IMR-90 (cell line): ENCODE measurements around the gene NDUFAF8. TPM values are rescaled to one million over a fixed set of nuclear protein-coding genes. Genes with fewer than 3 reads are reported as not detected.

Experiments used
- ATAC-seq: fragments of 200-7000 bp; cut with Tn5 transposase; 2 replicates; pipeline ENCODE4 v1.9.1; 2020; ENCODE audit warnings: low read depth, mild to moderate bottlenecking, moderate library complexity
- BruUV-seq: library from RNA; stranded (reverse); fragments of 400-500 nt; replicated peaks from 2 replicates; lab custom pipeline; 2021; lab: Mats Ljungman, UMichigan
- CTCF ChIA-PET: fragments of 300-600 bp; formaldehyde crosslinking; extraction: SDS; loops from one replicate; lab custom pipeline; 2021; ENCODE audit warnings: antibody characterized with exemption; lab: Yijun Ruan, JAX
- POLR2A ChIA-PET: fragments of 300-600 bp; sonication (Branson Sonifier 250); formaldehyde crosslinking; loops from one replicate; lab custom pipeline; 2022; ENCODE audit warnings: antibody characterized with exemption; ENCODE audit not compliant: unreplicated experiment; lab: Charles Lee
- DNase-seq: peaks from one replicate; pipeline ENCODE4 v3.0.0; 2013
- H2AFZ ChIP-seq: replicated peaks from 2 replicates; pipeline ENCODE3; 2013; ENCODE audit warnings: low read length, mild to moderate bottlenecking; ENCODE audit not compliant: poor library complexity
- H2AK5ac ChIP-seq: 2 replicates; pipeline ENCODE4 v1.6.1; 2013; ENCODE audit warnings: low read depth, low read length, inconsistent platforms
- H2AK9ac ChIP-seq: replicated peaks from 2 replicates; pipeline ENCODE3; 2013; ENCODE audit warnings: mild to moderate bottlenecking, low read depth, low read length, moderate library complexity; ENCODE audit not compliant: poor library complexity
- H2BK120ac ChIP-seq: 2 replicates; pipeline ENCODE4 v1.6.1; 2013; ENCODE audit warnings: low read depth, low read length, inconsistent platforms
- H2BK15ac ChIP-seq: 3 replicates; pipeline ENCODE4 v1.6.1; 2013; ENCODE audit warnings: low read depth, low read length, inconsistent platforms
- H2BK20ac ChIP-seq: 2 replicates; pipeline ENCODE4 v1.6.1; 2013; ENCODE audit warnings: low read depth, mild to moderate bottlenecking, inconsistent platforms, low read length, moderate library complexity
- H2BK5ac ChIP-seq: 2 replicates; pipeline ENCODE4 v1.6.1; 2013; ENCODE audit warnings: mild to moderate bottlenecking, low read depth, low read length, inconsistent platforms; ENCODE audit not compliant: poor library complexity, severe bottlenecking
- H3K14ac ChIP-seq: replicated peaks from 2 replicates; pipeline ENCODE4 v1.6.1; 2013; ENCODE audit warnings: low read depth, low read length, inconsistent platforms
- H3K18ac ChIP-seq: 2 replicates; pipeline ENCODE4 v1.6.1; 2013; ENCODE audit warnings: low read depth, low read length, control low read depth
- H3K23ac ChIP-seq: 2 replicates; pipeline ENCODE4 v1.6.1; 2013; ENCODE audit warnings: low read depth, low read length, inconsistent platforms
- H3K27ac ChIP-seq: 2 replicates; pipeline ENCODE4 v1.5.1; 2013; ENCODE audit warnings: mild to moderate bottlenecking, control low read depth, low read length; ENCODE audit not compliant: insufficient read depth
- H3K27me3 ChIP-seq: 2 replicates; pipeline ENCODE4 v1.6.1; 2013; ENCODE audit warnings: low read length; ENCODE audit not compliant: control insufficient read depth, insufficient read depth
- H3K36me3 ChIP-seq: 2 replicates; pipeline ENCODE4 v1.6.1; 2013; ENCODE audit warnings: low read length, mixed read lengths; ENCODE audit not compliant: control insufficient read depth, insufficient read depth
- H3K4ac ChIP-seq: 2 replicates; pipeline ENCODE4 v1.6.1; 2013; ENCODE audit warnings: low read depth, low read length, inconsistent platforms
- H3K4me1 ChIP-seq: 2 replicates; pipeline ENCODE4 v1.6.1; 2013; ENCODE audit warnings: low read length, mixed read lengths; ENCODE audit not compliant: control insufficient read depth, insufficient read depth
- H3K4me2 ChIP-seq: 2 replicates; pipeline ENCODE4 v1.6.1; 2013; ENCODE audit warnings: low read depth, mild to moderate bottlenecking, control low read depth, low read length, moderate library complexity
- H3K4me3 ChIP-seq: 2 replicates; pipeline ENCODE4 v1.5.1; 2013; ENCODE audit warnings: low read depth, mild to moderate bottlenecking, control low read depth, low read length, moderate library complexity; ENCODE audit not compliant: insufficient read depth
- H3K56ac ChIP-seq: 2 replicates; pipeline ENCODE4 v1.6.1; 2013; ENCODE audit warnings: low read length, inconsistent platforms; ENCODE audit not compliant: insufficient read depth; ENCODE audit errors: extremely low read depth
- H3K79me1 ChIP-seq, 2 experiments: 2 replicates each; pipeline ENCODE4 v1.6.1; 2013; ENCODE audit warnings: low read length in 2 of 2, inconsistent platforms in 1 of 2, low read depth in 1 of 2
- H3K9ac ChIP-seq: 2 replicates; pipeline ENCODE4 v1.6.1; 2013; ENCODE audit warnings: low read depth, low read length, control low read depth
- H3K9me1 ChIP-seq: 2 replicates; pipeline ENCODE4 v1.6.1; 2013; ENCODE audit warnings: low read length, inconsistent platforms; ENCODE audit not compliant: insufficient read depth
- H3K9me3 ChIP-seq: 2 replicates; pipeline ENCODE4 v1.6.1; 2013; ENCODE audit warnings: low read length; ENCODE audit not compliant: control insufficient read depth, insufficient read depth
- H4K20me1 ChIP-seq: 2 replicates; pipeline ENCODE4 v1.6.1; 2013; ENCODE audit warnings: low read length, inconsistent platforms; ENCODE audit not compliant: insufficient read depth
- H4K5ac ChIP-seq: 2 replicates; pipeline ENCODE4 v1.6.1; 2013; ENCODE audit warnings: mild to moderate bottlenecking, low read depth, low read length, control low read depth
- H4K8ac ChIP-seq, 2 experiments: 2 replicates each; pipeline ENCODE4 v1.6.1; 2013; ENCODE audit warnings: low read depth in 2 of 2, low read length in 2 of 2, control low read depth in 1 of 2, inconsistent platforms in 1 of 2
- H4K91ac ChIP-seq: 2 replicates; pipeline ENCODE4 v1.6.1; 2013; ENCODE audit warnings: low read depth, low read length, inconsistent platforms; ENCODE audit not compliant: insufficient read depth
- BHLHE40 ChIP-seq: fragments of 150-350 bp; IDR thresholded peaks from 2 replicates; pipeline ENCODE4 v1.6.1; 2016; ENCODE audit warnings: mild to moderate bottlenecking, low read depth, low read length
- CEBPB ChIP-seq: IDR thresholded peaks from 2 replicates; pipeline ENCODE4 v1.6.1; 2012; ENCODE audit warnings: low read depth, low read length, improper control_type of control experiment
- CHD1 ChIP-seq: IDR thresholded peaks from 2 replicates; pipeline ENCODE4 v1.6.1; 2012; ENCODE audit warnings: low read depth, low read length, improper control_type of control experiment
- FOS ChIP-seq: fragments of 150-350 bp; IDR thresholded peaks from 2 replicates; pipeline ENCODE4 v1.6.1; 2016; ENCODE audit warnings: low read depth, low read length
- MAZ ChIP-seq: IDR thresholded peaks from 2 replicates; pipeline ENCODE4 v1.6.1; 2012; ENCODE audit warnings: low read depth, mild to moderate bottlenecking, low read length, improper control_type of control experiment, moderate library complexity, borderline replicate concordance
- NFE2L2 ChIP-seq: fragments of 150-350 bp; IDR thresholded peaks from 2 replicates; pipeline ENCODE4 v1.6.1; 2016; ENCODE audit warnings: low read depth, mild to moderate bottlenecking, low read length
- POLR2A ChIP-seq: IDR thresholded peaks from 2 replicates; pipeline ENCODE4 v1.6.1; 2012; ENCODE audit warnings: mild to moderate bottlenecking, low read depth, low read length
- RFX5 ChIP-seq: IDR thresholded peaks from 2 replicates; pipeline ENCODE4 v1.8.0; 2012; ENCODE audit warnings: low read depth, mild to moderate bottlenecking, low read length, moderate library complexity
- SMC3 ChIP-seq: fragments of 150-350 bp; IDR thresholded peaks from 2 replicates; pipeline ENCODE4 v1.6.1; 2016; ENCODE audit warnings: low read depth, mild to moderate bottlenecking, antibody characterized with exemption, low read length, moderate library complexity
- WGBS, 2 experiments: methylation state at CpG; one replicate each; pipeline versions ENCODE4 v1.1.5 to v1.1.7; 2013; ENCODE audit warnings: missing lambda C conversion rate in 2 of 2; ENCODE audit not compliant: insufficient read length in 1 of 2; ENCODE audit errors: extremely low coverage in 2 of 2; 5-methylcytosine and 5-hydroxymethylcytosine counted together
- dilution Hi-C: fragments of 300-500 bp; cut with HindIII; formaldehyde crosslinking; loops from one replicate; pipeline ENCODE4 v1.14.3; 2018; ENCODE audit warnings: low sequenced_read_pairs; ENCODE audit not compliant: unreplicated experiment
- in situ Hi-C: fragments of 300-500 bp; cut with MboI; formaldehyde crosslinking; loops from 3 replicates; pipeline ENCODE4 v1.14.3; 2019; ENCODE audit warnings: low sequenced_read_pairs, inconsistent platforms, mixed read lengths
- intact Hi-C: fragments of 100-400 bp; cut with micrococcal nuclease; formaldehyde crosslinking; loops from 2 replicates; pipeline ENCODE4 v1.10.0; 2022
- polyA plus RNA-seq, 3 experiments: library from polyadenylated mRNA; depleted of rRNA; stranded (reverse); fragments of >200 nt; gene quantifications; 2 replicates each; pipeline ENCODE4 v1.2.3, GENCODE V29; 2012; ENCODE audit warnings: low replicate concordance in 1 of 3
- total RNA-seq: library from RNA; depleted of rRNA; stranded (reverse); fragments of >200 nt; gene quantifications from 2 replicates; pipeline ENCODE4 v1.2.3, GENCODE V29; 2012
- TF ChIP-seq, protein P1 (sequence below): fragments of 150-350 bp; IDR thresholded peaks from 2 replicates; pipeline ENCODE4 v1.6.1; 2017; ENCODE audit warnings: mild to moderate bottlenecking, antibody characterized with exemption, low read length, low read depth
- TF ChIP-seq, protein P2 (sequence below): conservative IDR thresholded peaks from 2 replicates; pipeline ENCODE4 v1.5.1; 2012; ENCODE audit warnings: mild to moderate bottlenecking, low read depth, low read length, improper control_type of control experiment
- TF ChIP-seq, protein P3 (sequence below): fragments of 150-350 bp; IDR thresholded peaks from 2 replicates; pipeline ENCODE4 v1.6.1; 2016; ENCODE audit warnings: low read depth, mild to moderate bottlenecking, low read length, moderate library complexity, borderline replicate concordance

The NDUFAF8 gene
- total and polyA plus RNA-seq, 2 of the 4 experiments (the other 2 are of a cell fraction) = 11.1 to 65.0 TPM

DNA sequence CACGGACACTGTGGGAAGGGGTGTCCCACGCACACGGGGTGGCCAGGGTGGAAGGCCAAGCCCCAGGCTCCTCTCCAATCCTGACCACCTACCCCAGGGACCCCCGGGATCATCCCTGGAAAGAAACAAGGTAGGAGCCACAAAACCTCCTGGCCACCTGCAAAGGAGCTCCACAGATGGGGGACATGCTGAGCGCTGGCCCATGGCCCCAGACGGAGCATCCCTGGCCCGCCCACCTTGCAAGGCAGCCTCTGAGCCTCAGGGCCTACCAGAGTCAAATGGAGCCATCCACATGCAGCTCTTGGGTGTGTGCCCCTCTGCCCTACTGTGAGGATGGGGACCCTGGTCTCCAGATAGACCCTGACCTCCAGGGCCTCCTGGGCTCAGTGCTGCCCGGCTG is 39.7 kb downstream of the NDUFAF8 start:
- ATAC-seq = no peak
- intact Hi-C loops (no loop called here), dilution Hi-C loops (no loop called here), in situ Hi-C loops (no loop called here)
- Histone ChIP-seq H2BK15ac (no peak overlapping the region), H2AK9ac (peak overlapping the region; percentile 24), H2AK5ac (no peak overlapping the region), H2BK5ac (no peak overlapping the region), H3K9me3 (no peaks in the 10 kb centered on the region), H3K79me1 (peaks cover 7 to 46% of the 10 kb centered on the region in 2 experiments), H2BK20ac (no peak overlapping the region), H3K14ac (no peak overlapping the region), H2BK120ac (no peak overlapping the region), H4K20me1 (peaks cover 22% of the 10 kb centered on the region), H3K18ac (no peak overlapping the region), H3K4me3 (no peak overlapping the region), H4K91ac (no peak overlapping the region), H4K5ac (no peak overlapping the region), H3K56ac (no peak overlapping the region), H4K8ac (no peak overlapping the region), H3K4ac (peak overlapping the region; percentile 45; the same call in 1 of the 2 replicates), H3K23ac (peak overlapping the region; percentile 53; the same call in 1 of the 2 replicates), H3K9me1 (no peaks in the 10 kb centered on the region), H3K27me3 (no peaks in the 10 kb centered on the region), H3K9ac (no peak overlapping the region), H3K27ac (no peak overlapping the region; the same call in 1 of the 2 replicates), H3K4me1 (peaks cover 11% of the 10 kb centered on the region), H3K36me3 (peaks cover 50% of the 10 kb centered on the region), H3K4me2 (no peak overlapping the region), H2AFZ (no peak overlapping the region)
- 100% methylated on average over 3 of the region's 8 CpGs; no CpG with 5 or more reads in 1 of the 2 experiments for WGBS, 2 experiments
- ChIA-PET CTCF (no interaction called here), POLR2A (no interaction called here)
- BruUV-seq = no TSS peak
- DNase-seq = no peak
- no peak for TF ChIP-seq POLR2A
- no peak for TF ChIP-seq CEBPB
- TF ChIP-seq, protein P1, sequence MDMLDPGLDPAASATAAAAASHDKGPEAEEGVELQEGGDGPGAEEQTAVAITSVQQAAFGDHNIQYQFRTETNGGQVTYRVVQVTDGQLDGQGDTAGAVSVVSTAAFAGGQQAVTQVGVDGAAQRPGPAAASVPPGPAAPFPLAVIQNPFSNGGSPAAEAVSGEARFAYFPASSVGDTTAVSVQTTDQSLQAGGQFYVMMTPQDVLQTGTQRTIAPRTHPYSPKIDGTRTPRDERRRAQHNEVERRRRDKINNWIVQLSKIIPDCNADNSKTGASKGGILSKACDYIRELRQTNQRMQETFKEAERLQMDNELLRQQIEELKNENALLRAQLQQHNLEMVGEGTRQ = no peak
- TF ChIP-seq, protein P2, sequence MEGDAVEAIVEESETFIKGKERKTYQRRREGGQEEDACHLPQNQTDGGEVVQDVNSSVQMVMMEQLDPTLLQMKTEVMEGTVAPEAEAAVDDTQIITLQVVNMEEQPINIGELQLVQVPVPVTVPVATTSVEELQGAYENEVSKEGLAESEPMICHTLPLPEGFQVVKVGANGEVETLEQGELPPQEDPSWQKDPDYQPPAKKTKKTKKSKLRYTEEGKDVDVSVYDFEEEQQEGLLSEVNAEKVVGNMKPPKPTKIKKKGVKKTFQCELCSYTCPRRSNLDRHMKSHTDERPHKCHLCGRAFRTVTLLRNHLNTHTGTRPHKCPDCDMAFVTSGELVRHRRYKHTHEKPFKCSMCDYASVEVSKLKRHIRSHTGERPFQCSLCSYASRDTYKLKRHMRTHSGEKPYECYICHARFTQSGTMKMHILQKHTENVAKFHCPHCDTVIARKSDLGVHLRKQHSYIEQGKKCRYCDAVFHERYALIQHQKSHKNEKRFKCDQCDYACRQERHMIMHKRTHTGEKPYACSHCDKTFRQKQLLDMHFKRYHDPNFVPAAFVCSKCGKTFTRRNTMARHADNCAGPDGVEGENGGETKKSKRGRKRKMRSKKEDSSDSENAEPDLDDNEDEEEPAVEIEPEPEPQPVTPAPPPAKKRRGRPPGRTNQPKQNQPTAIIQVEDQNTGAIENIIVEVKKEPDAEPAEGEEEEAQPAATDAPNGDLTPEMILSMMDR = no peak
- no peak for TF ChIP-seq CHD1
- no peak for TF ChIP-seq BHLHE40
- TF ChIP-seq, protein P3, sequence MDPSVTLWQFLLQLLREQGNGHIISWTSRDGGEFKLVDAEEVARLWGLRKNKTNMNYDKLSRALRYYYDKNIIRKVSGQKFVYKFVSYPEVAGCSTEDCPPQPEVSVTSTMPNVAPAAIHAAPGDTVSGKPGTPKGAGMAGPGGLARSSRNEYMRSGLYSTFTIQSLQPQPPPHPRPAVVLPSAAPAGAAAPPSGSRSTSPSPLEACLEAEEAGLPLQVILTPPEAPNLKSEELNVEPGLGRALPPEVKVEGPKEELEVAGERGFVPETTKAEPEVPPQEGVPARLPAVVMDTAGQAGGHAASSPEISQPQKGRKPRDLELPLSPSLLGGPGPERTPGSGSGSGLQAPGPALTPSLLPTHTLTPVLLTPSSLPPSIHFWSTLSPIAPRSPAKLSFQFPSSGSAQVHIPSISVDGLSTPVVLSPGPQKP = no peak
- TF ChIP-seq FOS = no peak
- no peak for TF ChIP-seq NFE2L2
- TF ChIP-seq RFX5 = no peak
- no peak for TF ChIP-seq SMC3
- TF ChIP-seq MAZ = no peak
